Effector memory CD4-positive, alpha-beta T cell (primary cell): Measurements from ENCODE around the gene ELOVL6.

ENCODE experiments used
- DNase-seq, 3 donors: peaks; one replicate each; pipeline ENCODE4 v3.0.0-alpha.2; 2020
- H3K27ac ChIP-seq: 2 replicates; pipeline ENCODE4 v1.7.0; 2013; ENCODE audit warnings: mild to moderate bottlenecking, low read length, moderate library complexity; ENCODE audit not compliant: insufficient read depth, poor library complexity, severe bottlenecking
- H3K27me3 ChIP-seq: replicated peaks from 2 replicates; pipeline ENCODE4 v1.7.0; 2013; ENCODE audit warnings: mild to moderate bottlenecking, low read length; ENCODE audit not compliant: insufficient read depth, control insufficient read depth, poor library complexity, severe bottlenecking
- H3K36me3 ChIP-seq: 2 replicates; pipeline ENCODE4 v1.7.0; 2013; ENCODE audit warnings: mild to moderate bottlenecking, low read length, moderate library complexity; ENCODE audit not compliant: control insufficient read depth, insufficient read depth
- H3K4me1 ChIP-seq: 2 replicates; pipeline ENCODE4 v1.7.0; 2013; ENCODE audit warnings: low read length, mild to moderate bottlenecking; ENCODE audit not compliant: control insufficient read depth, insufficient read depth, poor library complexity, severe bottlenecking
- H3K4me3 ChIP-seq: 2 replicates; pipeline ENCODE4 v1.7.0; 2013; ENCODE audit warnings: low read length, low read depth, mild to moderate bottlenecking; ENCODE audit not compliant: insufficient read depth, poor library complexity, severe bottlenecking
- H3K9me3 ChIP-seq: 2 replicates; pipeline ENCODE4 v1.7.0; 2013; ENCODE audit warnings: mild to moderate bottlenecking, low read length, moderate library complexity; ENCODE audit not compliant: control insufficient read depth

The ELOVL6 gene

GRCh38 chr4:110007217-110007616, 191.2 kb downstream of the ELOVL6 start:
- Histone ChIP-seq H3K27ac (no peak overlapping the region), H3K9me3 (no peaks in the 10 kb centered on the region), H3K36me3 (no peaks in the 10 kb centered on the region), H3K27me3 (no peaks in the 10 kb centered on the region), H3K4me3 (no peak overlapping the region), H3K4me1 (no peaks in the 10 kb centered on the region)
- no peak for DNase-seq

- Histone ChIP-seq H3K4me1 (no peaks in the 10 kb centered on the region), H3K36me3 (no peaks in the 10 kb centered on the region), H3K27ac (no peak overlapping the region), H3K9me3 (no peaks in the 10 kb centered on the region), H3K27me3 (no peaks in the 10 kb centered on the region), H3K4me3 (no peak overlapping the region)
- no peak for DNase-seq
Measured at GRCh38 chr4:110005461-110006056, 192.9 kb downstream of the ELOVL6 start.

GRCh38 chr4:110004556-110004955, 193.9 kb downstream of the ELOVL6 start:
- H3K4me1 ChIP-seq: no peaks in the 10 kb centered on the region
- DNase-seq: no peak

GRCh38 chr4:110003401-110004187, 194.8 kb downstream of the ELOVL6 start:
- H3K4me1 ChIP-seq: no peaks in the 10 kb centered on the region
- no peaks in the 10 kb centered on the region for H3K9me3 ChIP-seq
- H3K36me3 ChIP-seq: no peaks in the 10 kb centered on the region
- no peaks in the 10 kb centered on the region for H3K27me3 ChIP-seq
- H3K4me3 ChIP-seq: no peak overlapping the region
- DNase-seq: no peak
- no peak overlapping the region for H3K27ac ChIP-seq

More at GRCh38 chr4:110004556-110004955, 193.9 kb downstream of the ELOVL6 start:
- Histone ChIP-seq H3K9me3 (no peaks in the 10 kb centered on the region), H3K27ac (no peak overlapping the region), H3K4me3 (no peak overlapping the region), H3K27me3 (no peaks in the 10 kb centered on the region), H3K36me3 (no peaks in the 10 kb centered on the region)

GRCh38 chr4:110002326-110002725, 196.1 kb downstream of the ELOVL6 start:
- Histone ChIP-seq H3K36me3 (no peaks in the 10 kb centered on the region), H3K27ac (no peak overlapping the region), H3K9me3 (no peaks in the 10 kb centered on the region), H3K4me3 (no peak overlapping the region), H3K27me3 (no peaks in the 10 kb centered on the region), H3K4me1 (no peaks in the 10 kb centered on the region)
- DNase-seq: no peak

GRCh38 chr4:109999585-109999912, 198.9 kb downstream of the ELOVL6 start:
- H3K4me1 ChIP-seq: no peaks in the 10 kb centered on the region
- no peaks in the 10 kb centered on the region for H3K27me3 ChIP-seq
- H3K36me3 ChIP-seq: no peaks in the 10 kb centered on the region
- H3K27ac ChIP-seq: no peak overlapping the region
- DNase-seq: no peak
- H3K4me3 ChIP-seq: no peak overlapping the region
- no peaks in the 10 kb centered on the region for H3K9me3 ChIP-seq

GRCh38 chr4:109998867-109999584, 199.4 kb downstream of the ELOVL6 start:
- peak in 1 of 3 donors; percentile 9 for DNase-seq
- Histone ChIP-seq H3K4me3 (no peak overlapping the region), H3K36me3 (no peaks in the 10 kb centered on the region), H3K27ac (no peak overlapping the region), H3K27me3 (no peaks in the 10 kb centered on the region), H3K4me1 (no peaks in the 10 kb centered on the region), H3K9me3 (no peaks in the 10 kb centered on the region)

GRCh38 chr4:109996526-109996925, 201.9 kb downstream of the ELOVL6 start:
- no peak overlapping the region for H3K27ac ChIP-seq
- H3K4me1 ChIP-seq: no peaks in the 10 kb centered on the region
- H3K4me3 ChIP-seq: no peak overlapping the region
- no peaks in the 10 kb centered on the region for H3K36me3 ChIP-seq
- no peaks in the 10 kb centered on the region for H3K27me3 ChIP-seq
- DNase-seq: no peak
- no peaks in the 10 kb centered on the region for H3K9me3 ChIP-seq
